ENCODE results near the gene UBR7. TPM values are rescaled to one million over a fixed set of nuclear protein-coding genes. Genes with fewer than 3 reads are reported as not detected.

The UBR7 gene
- total RNA-seq, 2 experiments from 2014 or later: 38.1 to 45.1 TPM

DNA sequence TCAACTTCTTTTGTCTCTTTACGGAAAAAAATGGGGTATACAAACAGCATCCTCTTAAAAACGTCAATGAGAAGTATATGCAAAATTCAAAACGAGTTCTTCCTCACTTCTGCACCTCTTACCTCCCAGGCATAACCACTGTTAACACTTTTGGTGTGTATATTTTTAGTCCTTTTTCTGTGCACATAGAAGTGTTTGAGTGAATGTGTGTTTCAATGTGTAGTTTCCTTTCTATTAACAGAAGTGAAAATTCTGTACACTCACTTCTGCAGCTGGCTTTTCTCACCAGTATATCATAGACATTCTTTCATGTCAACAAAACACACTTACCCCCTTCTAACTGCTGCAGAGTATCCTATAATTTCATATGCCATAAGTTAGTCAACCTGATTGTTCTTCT is 5.4 kb downstream of the UBR7 start:
- Histone ChIP-seq H3K4me1 (ENCODE audit: insufficient read depth, low read length, poor library complexity, severe bottlenecking) (peaks cover 45% of the 10 kb centered on the region), H3K27ac (ENCODE audit: low read depth, low read length, poor library complexity, severe bottlenecking) (peak overlapping the region; percentile 21), H4K20me1 (ENCODE audit: insufficient read depth, low read length) (no peaks in the 10 kb centered on the region), H3K79me2 (ENCODE audit: insufficient read depth, low read depth, low read length) (peaks cover 41% of the 10 kb centered on the region), H3K9me2 (ENCODE audit: insufficient read depth, low read length) (no peaks in the 10 kb centered on the region), H2AFZ (ENCODE audit: low read length) (no peak overlapping the region), H3K4me3 (ENCODE audit: low read depth, low read length, poor library complexity, severe bottlenecking) (no peak overlapping the region), H3K9me3 (ENCODE audit: low read length) (no peaks in the 10 kb centered on the region), H3K4me2 (ENCODE audit: low read length) (peak overlapping the region; percentile 5; the same call in 1 of the 2 replicates), H3K36me3 (ENCODE audit: insufficient read depth, low read length) (peaks cover 67% of the 10 kb centered on the region)
- intact Hi-C loops (cut with micrococcal nuclease; ENCODE audit: unreplicated experiment): no loop called here
- ChIA-PET POLR2A (interaction anchor here (0.5 kb wide), 1 partner anchor 54 kb away, joined by 3 read pairs; no protein-coding TSS in a partner anchor), CTCF (ENCODE audit: unreplicated experiment) (no interaction called here)
- no TSS peak for BruUV-seq (replicated peaks)
- TF ChIP-seq, protein P1, sequence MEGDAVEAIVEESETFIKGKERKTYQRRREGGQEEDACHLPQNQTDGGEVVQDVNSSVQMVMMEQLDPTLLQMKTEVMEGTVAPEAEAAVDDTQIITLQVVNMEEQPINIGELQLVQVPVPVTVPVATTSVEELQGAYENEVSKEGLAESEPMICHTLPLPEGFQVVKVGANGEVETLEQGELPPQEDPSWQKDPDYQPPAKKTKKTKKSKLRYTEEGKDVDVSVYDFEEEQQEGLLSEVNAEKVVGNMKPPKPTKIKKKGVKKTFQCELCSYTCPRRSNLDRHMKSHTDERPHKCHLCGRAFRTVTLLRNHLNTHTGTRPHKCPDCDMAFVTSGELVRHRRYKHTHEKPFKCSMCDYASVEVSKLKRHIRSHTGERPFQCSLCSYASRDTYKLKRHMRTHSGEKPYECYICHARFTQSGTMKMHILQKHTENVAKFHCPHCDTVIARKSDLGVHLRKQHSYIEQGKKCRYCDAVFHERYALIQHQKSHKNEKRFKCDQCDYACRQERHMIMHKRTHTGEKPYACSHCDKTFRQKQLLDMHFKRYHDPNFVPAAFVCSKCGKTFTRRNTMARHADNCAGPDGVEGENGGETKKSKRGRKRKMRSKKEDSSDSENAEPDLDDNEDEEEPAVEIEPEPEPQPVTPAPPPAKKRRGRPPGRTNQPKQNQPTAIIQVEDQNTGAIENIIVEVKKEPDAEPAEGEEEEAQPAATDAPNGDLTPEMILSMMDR (conservative IDR thresholded peaks at IDR 0.05; ENCODE audit: low read length): no peak
- no peak for TF ChIP-seq EZH2phosphoT487 (IDR thresholded peaks at IDR 0.05; ENCODE audit: borderline replicate concordance, low read depth, low read length)
- peak; percentile 59 for DNase-seq (ENCODE audit: low spot score)

DNA sequence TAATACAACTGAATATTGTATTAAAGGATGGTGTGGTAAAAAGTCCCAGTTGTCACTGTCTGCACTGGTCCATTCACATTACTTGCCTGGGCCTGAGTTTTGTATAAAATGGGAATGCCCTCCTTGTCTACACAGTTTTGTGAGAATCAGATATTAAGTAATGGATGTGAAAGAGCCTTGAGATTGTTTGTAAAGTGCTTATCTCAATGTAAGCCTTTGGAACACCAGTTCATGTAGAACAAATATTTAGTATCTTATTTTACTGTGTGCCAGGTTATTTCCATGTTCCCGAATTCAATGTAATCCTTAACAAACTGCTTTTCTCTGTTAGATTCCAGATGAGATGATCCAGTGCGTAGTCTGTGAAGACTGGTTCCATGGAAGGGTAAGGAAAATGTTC is 7.5 kb downstream of the UBR7 start:
- Histone ChIP-seq H3K9me2 (ENCODE audit: insufficient read depth, low read length) (no peaks in the 10 kb centered on the region), H3K36me3 (ENCODE audit: insufficient read depth, low read length) (peaks cover 83% of the 10 kb centered on the region), H2AFZ (ENCODE audit: low read length) (no peak overlapping the region), H3K9me3 (ENCODE audit: low read length) (no peaks in the 10 kb centered on the region), H3K4me2 (ENCODE audit: low read length) (no peak overlapping the region), H3K27ac (ENCODE audit: low read depth, low read length, poor library complexity, severe bottlenecking) (no peak overlapping the region), H3K79me2 (ENCODE audit: insufficient read depth, low read depth, low read length) (peaks cover 19% of the 10 kb centered on the region; the same call in 1 of the 2 replicates), H4K20me1 (ENCODE audit: insufficient read depth, low read length) (no peaks in the 10 kb centered on the region), H3K4me1 (ENCODE audit: insufficient read depth, low read length, poor library complexity, severe bottlenecking) (peaks cover 29% of the 10 kb centered on the region), H3K4me3 (ENCODE audit: low read depth, low read length, poor library complexity, severe bottlenecking) (no peak overlapping the region)
- CTCF ChIA-PET (ENCODE audit: unreplicated experiment): no interaction called here
- no TSS peak for BruUV-seq (replicated peaks)
- TF ChIP-seq, protein P1 (conservative IDR thresholded peaks at IDR 0.05; ENCODE audit: low read length): no peak
- no peak for TF ChIP-seq EZH2phosphoT487 (IDR thresholded peaks at IDR 0.05; ENCODE audit: borderline replicate concordance, low read depth, low read length)
- POLR2A ChIA-PET: no interaction called here
- intact Hi-C loops (cut with micrococcal nuclease; ENCODE audit: unreplicated experiment): no loop called here
- no peak for DNase-seq (ENCODE audit: low spot score)

DNA sequence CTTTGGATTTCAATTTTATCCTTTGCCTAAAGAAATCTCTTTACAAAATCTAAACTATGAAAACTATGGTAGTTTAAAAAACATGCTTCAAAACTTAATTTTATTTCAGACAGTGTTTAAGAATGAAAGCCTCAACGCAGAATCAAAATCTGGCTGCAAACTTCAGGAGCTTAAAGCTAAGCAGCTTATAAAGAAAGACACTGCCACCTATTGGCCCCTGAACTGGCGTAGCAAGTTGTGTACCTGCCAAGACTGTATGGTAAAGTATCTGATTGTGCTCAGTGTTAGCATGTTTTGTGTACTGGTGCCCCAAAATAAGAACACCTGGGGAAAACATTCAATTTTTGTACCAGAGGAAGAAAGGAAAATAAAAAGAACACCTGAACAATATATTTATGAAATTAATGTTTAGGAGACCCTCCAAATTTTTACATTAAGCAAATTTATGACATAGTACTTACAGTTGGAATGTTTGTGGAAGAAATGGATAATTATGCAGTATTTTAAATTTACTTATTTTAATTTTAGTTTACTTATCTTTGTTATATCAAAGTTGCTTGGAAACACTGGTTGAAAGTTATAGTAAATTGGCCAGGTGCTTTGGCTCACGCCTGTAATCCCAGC is 12.2 kb downstream of the UBR7 start:
- CTCF ChIA-PET (ENCODE audit: unreplicated experiment): interaction anchor here (0.9 kb wide), 1 partner anchor 106 kb away, joined by 6 read pairs; no protein-coding TSS in a partner anchor
- BruUV-seq (replicated peaks): no TSS peak
- intact Hi-C loops (cut with micrococcal nuclease; ENCODE audit: unreplicated experiment): loop anchor here (2.0 kb wide), 1 partner anchor 106 kb away; no protein-coding TSS in a partner anchor
- Histone ChIP-seq H2AFZ (ENCODE audit: low read length) (no peak overlapping the region), H4K20me1 (ENCODE audit: insufficient read depth, low read length) (no peaks in the 10 kb centered on the region), H3K4me3 (ENCODE audit: low read depth, low read length, poor library complexity, severe bottlenecking) (no peak overlapping the region), H3K79me2 (ENCODE audit: insufficient read depth, low read depth, low read length) (no peaks in the 10 kb centered on the region), H3K27ac (ENCODE audit: low read depth, low read length, poor library complexity, severe bottlenecking) (no peak overlapping the region), H3K4me2 (ENCODE audit: low read length) (no peak overlapping the region), H3K4me1 (ENCODE audit: insufficient read depth, low read length, poor library complexity, severe bottlenecking) (no peaks in the 10 kb centered on the region), H3K9me3 (ENCODE audit: low read length) (no peaks in the 10 kb centered on the region), H3K9me2 (ENCODE audit: insufficient read depth, low read length) (no peaks in the 10 kb centered on the region), H3K36me3 (ENCODE audit: insufficient read depth, low read length) (peaks cover 92% of the 10 kb centered on the region)
- TF ChIP-seq EZH2phosphoT487 (IDR thresholded peaks at IDR 0.05; ENCODE audit: borderline replicate concordance, low read depth, low read length): no peak
- TF ChIP-seq, protein P1 (conservative IDR thresholded peaks at IDR 0.05; ENCODE audit: low read length): peak; percentile 94
- POLR2A ChIA-PET: no interaction called here
- DNase-seq (ENCODE audit: low spot score): peak; percentile 77
